Thyroid gland (tissue), 4 donors: ENCODE measurements around the gene ZNF746.

Experiments
- POLR2A ChIP-seq, 2 donors: fragments of 450-650 bp; IDR thresholded peaks; one replicate each; pipeline ENCODE4 v1.6.1; 2017; ENCODE audit warnings: antibody characterized with exemption in 2 of 2, mild to moderate bottlenecking in 2 of 2, moderate library complexity in 1 of 2
- TF ChIP-seq, protein P1 (sequence below), 6 experiments: fragments of 200-600 bp in 3 of 6; fragments of 450-650 bp in 3 of 6; sonication (generic) in 3 of 6; IDR thresholded peaks; one replicate each; pipeline ENCODE4 v1.5.1; 2016 to 2019; ENCODE audit warnings: antibody characterized with exemption in 6 of 6, mild to moderate bottlenecking in 2 of 6, inconsistent platforms in 1 of 6, moderate library complexity in 1 of 6

DNA sequence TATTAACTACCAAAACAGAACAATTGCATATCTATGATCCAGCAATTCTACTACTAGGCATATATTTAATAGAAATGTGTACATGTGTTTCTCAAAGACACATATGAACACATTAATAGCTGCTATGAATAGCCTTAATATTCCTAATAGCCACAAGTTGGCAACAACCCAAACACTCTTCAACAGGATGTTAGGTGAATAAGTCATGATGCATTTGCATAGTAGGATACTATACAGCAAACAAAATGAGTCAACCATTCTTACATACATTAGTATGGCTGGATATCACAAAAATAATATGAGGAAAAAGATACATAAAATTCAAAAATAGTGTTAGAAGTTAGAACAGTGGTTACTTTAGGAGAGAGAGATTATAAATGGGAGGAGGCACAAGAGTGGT lies 26.8 kb upstream of the ZNF746 start:
- TF ChIP-seq, protein P1, sequence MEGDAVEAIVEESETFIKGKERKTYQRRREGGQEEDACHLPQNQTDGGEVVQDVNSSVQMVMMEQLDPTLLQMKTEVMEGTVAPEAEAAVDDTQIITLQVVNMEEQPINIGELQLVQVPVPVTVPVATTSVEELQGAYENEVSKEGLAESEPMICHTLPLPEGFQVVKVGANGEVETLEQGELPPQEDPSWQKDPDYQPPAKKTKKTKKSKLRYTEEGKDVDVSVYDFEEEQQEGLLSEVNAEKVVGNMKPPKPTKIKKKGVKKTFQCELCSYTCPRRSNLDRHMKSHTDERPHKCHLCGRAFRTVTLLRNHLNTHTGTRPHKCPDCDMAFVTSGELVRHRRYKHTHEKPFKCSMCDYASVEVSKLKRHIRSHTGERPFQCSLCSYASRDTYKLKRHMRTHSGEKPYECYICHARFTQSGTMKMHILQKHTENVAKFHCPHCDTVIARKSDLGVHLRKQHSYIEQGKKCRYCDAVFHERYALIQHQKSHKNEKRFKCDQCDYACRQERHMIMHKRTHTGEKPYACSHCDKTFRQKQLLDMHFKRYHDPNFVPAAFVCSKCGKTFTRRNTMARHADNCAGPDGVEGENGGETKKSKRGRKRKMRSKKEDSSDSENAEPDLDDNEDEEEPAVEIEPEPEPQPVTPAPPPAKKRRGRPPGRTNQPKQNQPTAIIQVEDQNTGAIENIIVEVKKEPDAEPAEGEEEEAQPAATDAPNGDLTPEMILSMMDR (IDR thresholded peaks at IDR 0.05) = no peak
- no peak for TF ChIP-seq POLR2A (IDR thresholded peaks at IDR 0.05)
